NCI-H345 (cell line): Measurements from ENCODE around the gene SAMD1.
"Not testable (repeated sequence)": the region's sequence is repeated elsewhere in the genome, so short reads cannot be mapped to it uniquely, and the experiment has no call there.

Source experiments
- DNase-seq: peaks from one replicate; lab custom pipeline; 2025; lab: John Stamatoyannopoulos, UW

The SAMD1 gene

GRCh38 chr19:14061081-14061749, 29.3 kb downstream of the SAMD1 start:
- no peak for DNase-seq

DNA sequence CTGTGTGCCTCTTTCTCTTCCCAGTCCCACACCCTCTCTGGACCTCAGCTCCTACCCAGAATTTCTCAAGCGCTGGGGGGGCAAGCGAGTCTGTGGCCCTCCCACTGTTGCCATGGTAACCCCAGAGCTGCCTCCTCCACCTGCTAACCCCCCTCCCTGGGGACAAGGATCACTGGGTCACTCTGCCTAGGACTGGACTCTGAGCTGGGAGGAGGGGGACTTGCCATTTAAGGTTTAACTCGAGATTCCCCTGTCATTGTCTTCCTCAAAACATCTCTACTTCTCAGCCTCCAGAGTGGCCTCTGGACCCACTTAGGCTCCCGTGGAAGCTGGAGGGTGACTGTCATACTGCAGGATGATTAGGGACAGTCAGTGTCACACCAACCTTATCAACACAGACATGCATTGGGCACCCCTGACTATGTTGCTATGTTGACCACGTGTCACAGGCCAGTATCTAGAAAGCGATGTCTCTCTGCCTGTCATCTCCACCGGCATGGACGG, 30.8 kb downstream of the SAMD1 start:
- DNase-seq = no peak

DNA sequence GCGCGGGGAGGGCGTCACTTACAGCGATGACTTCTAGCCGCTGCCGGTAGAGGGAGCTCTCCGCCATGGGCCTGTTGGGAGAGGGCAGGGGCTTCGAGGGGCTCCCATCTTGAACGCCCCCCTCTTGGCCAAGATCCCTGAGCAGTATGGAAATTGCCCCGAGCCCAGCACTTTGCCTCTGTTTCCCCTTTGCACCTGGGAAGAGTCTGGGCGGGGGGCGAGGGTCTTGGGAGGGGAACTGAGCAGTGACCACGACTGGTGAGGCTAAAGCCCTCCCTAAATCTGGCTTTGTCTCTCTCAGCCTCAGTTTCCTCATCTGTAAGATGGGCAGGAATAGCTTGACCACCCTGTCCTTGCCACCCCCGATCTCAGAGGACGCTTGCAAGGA, 31.5 kb downstream of the SAMD1 start:
- no peak for DNase-seq

DNA sequence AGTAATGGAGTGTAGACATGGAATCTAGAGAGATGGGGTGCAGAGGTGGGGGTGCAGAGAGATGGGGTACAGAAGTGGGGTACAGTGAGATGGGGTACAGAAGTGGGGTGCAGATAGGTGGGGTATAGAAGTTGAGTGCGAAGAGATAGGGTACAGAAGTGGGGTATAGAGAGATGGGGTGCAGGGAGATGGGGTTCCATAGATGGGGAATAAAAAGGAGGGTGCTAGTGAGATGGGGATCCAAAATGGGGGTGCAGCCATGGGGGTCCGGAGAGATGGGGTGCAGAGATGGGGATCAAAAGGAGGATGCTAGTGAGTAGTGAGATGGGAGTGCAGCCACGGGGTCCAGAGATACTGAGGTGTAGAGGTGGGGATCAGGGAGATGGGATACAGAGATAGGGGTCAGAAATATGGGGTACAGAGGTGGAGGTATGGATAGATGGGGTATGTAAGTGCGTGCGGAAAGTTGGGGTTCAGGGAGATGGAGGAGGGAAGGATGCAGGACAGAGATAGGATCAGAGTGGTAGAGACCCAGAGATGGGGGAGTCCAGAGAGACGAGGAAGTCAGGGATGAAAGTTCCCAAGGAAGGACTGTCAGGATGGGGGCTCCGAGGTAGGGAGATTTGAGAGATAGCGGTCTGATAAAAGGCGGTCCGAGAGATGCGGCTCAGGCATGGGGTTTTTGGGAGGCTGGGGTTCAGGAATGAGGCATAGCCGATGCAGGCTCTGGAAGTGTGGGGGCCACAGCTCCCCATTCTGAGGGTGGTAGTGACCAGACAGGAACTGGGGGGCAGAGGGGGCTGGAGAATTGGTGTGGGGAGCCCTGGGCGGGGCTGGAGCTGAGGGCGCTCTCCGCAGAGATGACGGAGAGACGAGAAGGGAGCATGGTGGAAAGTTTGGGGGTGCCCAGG, 32.1 kb downstream of the SAMD1 start:
- no peak for DNase-seq

DNA sequence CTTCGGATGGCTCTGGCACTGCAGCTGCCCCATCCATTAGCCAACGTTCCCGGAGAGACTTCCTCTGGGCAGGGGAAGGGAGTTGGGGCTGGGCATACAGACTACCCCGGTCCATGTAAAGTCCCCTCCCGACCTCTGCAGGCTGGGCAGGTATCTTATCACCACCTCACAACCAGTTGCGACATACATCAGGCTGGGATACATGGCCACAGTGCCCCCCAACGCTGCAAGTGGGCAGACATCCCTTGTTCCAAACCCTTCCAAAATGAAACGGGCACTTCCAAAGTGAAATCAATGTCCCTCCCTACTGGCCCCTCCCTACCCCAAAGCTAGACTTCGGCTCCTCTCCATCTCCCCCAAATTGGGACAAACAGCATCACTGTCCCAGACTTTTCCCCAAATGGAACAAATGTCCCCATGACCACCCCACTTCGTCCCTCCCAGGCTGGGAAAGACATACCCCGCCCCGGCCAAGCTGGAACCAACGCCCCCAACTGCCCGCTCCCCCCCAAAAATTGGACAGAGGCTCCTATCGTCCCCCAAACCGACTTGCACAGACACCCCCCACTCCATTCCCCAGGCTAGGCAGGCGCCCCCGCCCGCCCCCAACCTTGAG, 33.7 kb downstream of the SAMD1 start:
- DNase-seq = no peak

DNA sequence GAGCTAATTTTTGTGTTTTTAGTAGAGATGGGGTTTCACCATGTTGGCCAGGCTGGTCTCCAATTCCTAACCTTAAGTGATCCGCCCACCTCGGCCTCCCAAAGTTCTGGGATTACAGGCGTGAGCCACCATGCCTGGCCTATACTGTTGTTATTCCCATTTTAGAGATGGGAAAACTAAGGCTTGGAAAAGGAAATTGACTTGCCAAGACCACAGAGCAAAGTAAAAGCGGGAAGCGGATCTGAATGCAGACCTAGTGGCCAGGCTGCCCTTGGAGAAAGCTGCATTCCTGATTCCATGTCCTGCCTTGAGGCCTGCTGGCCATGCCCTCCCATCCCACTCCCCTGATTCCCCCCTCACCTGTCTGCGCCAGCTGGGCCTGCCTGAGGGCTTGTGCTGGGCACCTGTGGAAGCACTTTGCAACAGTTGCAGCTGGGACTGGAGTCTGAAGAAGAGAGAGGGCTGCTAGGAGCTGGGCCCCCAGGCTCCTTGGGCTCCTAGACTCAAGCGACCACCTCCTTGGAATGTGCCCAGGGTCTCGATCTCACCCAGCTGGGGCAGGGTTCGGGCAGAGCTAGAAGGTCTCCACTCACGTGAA, 34.4 kb downstream of the SAMD1 start:
- DNase-seq = no peak

DNA sequence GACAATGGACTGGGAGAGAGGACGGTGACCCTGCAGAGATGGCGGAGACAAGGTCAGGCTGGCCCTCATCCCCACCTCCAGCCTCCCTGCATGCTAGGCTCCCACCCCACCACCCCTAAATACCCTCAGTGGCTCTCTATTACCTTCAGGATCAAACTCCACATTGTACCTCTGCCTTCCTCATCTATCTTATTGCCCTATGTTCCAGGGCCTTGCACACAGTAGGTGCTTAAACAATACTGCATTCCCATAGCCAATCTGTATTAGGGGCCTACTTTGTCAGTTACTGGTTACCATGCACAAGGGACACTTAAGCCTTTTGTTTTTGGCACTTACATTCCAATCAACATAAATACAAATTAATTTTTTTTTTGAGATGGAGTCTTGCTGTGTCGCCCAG, 35.2 kb downstream of the SAMD1 start:
- no peak for DNase-seq

DNA sequence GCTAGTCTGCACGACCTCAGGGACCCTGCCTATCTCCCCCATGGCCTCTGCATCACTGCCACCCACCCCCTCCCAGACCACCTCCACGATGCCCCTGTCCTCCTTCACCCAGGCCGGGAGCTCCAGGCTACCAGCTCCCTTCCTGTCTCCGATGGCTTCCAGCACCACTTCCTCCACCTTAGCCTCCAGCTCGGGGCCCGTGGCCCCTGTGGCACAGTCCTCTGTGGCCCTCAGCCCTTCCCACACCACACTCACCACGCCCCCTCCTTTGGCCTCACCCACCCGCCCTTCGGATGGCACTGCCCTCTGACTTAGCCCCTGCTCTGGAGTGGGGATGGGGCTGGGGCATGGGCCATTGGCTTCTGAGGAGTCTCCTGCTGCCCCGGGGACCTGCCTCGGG, 35.8 kb downstream of the SAMD1 start:
- no peak for DNase-seq

GRCh38 chr19:14054099-14054498, 36.5 kb downstream of the SAMD1 start:
- DNase-seq = no peak

DNA sequence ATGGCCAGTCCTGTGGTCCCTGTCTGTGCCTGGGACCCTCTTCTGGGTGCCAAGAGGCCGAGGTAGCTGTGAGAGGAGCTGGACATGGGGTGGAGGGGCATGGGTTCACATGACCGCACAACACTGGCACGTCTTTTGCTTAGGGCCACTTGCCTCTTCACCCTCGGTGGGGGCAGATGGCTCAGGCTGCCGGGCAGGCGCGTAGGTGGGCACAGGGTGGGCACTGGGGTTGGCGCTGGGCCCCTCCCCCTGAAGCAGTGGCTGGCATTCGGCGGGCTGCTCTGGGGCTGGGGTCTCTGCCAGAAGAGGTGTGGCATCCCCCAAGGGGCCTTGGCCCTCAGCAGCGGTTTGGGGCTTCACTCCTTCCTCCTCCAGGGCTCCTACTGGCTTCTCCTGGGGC, 37.1 kb downstream of the SAMD1 start:
- no peak for DNase-seq

- DNase-seq = no peak
Observed at GRCh38 chr19:14053032-14053431, 37.5 kb downstream of the SAMD1 start.

- no peak for DNase-seq
Observed at GRCh38 chr19:14052470-14052869, 38.1 kb downstream of the SAMD1 start.

GRCh38 chr19:14051980-14052379, 38.6 kb downstream of the SAMD1 start:
- no peak for DNase-seq

- DNase-seq = not testable (repeated sequence)
Observed at GRCh38 chr19:14050961-14051360, 39.6 kb downstream of the SAMD1 start.

DNA sequence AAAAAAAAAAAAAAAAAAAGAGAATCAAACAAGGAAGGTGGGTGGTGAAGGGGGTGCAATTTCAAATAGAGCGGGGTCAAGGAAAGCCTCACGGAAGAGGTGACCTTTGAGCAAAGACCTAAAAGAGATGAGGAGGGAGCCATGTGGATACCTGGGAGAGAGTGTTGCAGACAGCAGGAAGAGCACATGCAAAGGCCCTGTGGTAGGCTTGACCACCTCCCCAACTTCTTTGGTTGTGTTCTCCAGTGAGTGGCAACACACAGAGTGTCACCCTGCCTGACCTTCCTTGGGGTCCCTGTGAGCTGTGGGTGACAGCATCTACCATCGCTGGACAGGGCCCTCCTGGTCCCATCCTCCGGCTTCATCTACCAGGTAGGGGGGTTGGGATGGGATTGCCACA, 40.0 kb downstream of the SAMD1 start:
- DNase-seq = no peak

DNA sequence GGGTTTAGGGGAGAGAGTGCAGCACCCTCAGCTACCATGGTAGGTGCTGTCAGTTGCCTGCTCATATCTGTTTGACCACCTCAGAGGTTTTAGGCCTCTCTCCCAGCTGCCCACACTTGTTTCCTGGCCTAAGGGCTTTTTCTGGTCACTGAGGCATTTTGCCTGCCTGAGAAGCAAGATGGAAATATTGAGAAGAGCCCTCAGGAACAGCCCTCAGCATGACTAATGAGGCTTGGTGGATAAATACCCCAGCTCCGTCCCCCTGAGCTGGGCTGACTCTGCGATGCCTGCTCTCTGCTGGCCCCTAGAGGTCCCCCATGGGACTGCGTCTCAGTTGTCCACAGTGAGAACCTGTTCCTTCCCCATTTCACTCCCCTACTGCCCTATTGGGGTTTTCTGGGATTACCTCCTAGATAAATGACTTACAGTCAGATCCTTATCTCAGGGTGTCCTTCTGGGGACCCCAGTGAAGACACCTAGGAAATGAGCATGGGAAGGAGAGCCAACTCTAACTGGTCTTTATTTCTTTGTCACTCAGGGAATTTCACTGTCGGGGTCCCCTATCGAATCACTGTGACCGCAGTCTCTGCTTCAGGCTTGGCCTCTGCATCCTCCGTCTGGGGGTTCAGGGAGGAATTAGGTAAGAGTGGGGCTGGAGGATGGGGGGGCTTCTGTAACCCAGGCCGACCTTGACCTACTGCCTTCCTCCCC, 42.0 kb downstream of the SAMD1 start:
- no peak for DNase-seq

GRCh38 chr19:14047866-14048265, 42.7 kb downstream of the SAMD1 start:
- not testable (repeated sequence) for DNase-seq

DNA sequence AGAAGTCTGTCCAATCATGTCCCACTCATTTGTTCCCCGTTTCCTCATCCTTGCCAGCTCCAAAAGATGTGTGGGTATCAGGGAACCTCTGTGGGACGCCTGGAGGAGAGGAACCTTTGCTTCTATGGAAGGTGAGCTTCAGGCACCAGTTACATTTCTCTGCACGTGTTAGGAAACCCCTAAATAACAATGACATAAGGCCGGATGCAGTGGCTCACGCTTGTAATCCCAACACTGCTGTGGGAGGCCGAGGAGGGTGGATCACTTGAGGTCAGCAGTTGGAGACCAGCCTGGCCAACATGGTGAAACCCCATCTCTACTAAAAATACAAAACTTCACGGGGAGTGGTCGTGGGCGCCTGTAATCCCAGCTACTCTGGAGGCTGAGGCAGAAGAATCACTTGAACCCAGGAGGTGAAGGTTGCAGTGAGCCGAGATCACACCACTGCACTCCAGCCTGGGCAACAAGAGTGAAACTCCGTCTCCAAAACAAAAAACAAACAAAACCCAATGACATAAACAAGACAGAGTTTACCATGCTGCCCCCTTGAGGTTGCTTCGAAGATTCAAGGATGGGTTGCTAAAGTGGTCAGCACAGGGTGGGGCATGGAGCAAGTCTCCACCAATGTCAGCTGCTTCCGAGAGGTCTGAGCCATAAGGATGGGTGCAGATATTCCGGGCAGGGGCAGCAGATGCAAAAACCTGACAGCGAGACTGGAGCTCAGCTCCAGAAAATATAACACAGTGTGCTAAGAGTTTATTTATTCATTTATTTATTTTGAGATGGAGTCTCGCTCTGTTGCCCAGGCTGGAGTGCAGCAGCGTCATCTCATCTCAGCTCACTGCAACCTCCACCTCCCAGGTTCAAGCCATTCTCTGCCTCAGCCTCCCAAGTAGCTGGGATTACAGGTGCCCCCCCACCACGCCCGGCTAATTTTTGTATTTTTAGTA, 47.6 kb downstream of the SAMD1 start:
- DNase-seq = peak; percentile 14

GRCh38 chr19:14039181-14039580, 51.4 kb downstream of the SAMD1 start:
- DNase-seq = no peak
